Endometrium (tissue), 2 donors: Measurements from ENCODE around the gene SLC22A24.
"Not testable (repeated sequence)": the region's sequence is repeated elsewhere in the genome, so short reads cannot be mapped to it uniquely, and the experiment has no call there.

Experiments
- FAIRE-seq: peaks from 2 replicates; lab custom pipeline; 2012; peaks lifted over from hg19 to GRCh38; lab: Jason Lieb, UNC
- donor health status: control.
- donor health status: control.

Gene SLC22A24, protein sequence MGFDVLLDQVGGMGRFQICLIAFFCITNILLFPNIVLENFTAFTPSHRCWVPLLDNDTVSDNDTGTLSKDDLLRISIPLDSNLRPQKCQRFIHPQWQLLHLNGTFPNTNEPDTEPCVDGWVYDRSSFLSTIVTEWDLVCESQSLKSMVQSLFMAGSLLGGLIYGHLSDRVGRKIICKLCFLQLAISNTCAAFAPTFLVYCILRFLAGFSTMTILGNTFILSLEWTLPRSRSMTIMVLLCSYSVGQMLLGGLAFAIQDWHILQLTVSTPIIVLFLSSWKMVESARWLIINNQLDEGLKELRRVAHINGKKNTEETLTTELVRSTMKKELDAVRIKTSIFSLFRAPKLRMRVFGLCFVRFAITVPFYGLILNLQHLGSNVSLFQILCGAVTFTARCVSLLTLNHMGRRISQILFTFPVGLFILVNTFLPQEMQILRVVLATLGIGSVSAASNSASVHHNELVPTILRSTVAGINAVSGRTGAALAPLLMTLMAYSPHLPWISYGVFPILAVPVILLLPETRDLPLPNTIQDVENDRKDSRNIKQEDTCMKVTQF

DNA sequence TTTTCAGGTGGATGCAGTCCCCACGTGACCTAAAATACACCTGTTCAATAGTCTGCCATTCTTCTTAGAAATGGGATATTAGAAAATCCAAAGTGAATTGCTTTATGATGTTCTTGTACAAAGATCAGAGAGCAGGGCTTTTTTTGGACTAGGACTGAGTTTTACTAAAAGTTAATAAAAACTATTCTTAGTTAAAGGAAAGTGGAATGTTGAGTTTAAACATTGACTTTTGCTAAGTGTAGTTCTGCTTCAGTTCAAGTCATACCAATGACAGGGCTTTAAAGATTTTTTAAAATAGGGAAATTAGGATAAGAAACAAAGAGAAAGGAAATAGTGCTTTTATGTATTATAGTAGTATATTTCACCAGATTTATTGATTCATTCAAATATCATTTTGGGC, at the start of gene SLC22A24:
TSS of gene SLC22A24 (minus strand) at position 101 of the 400 bp plus-strand sequence. CDS start 442 bp downstream, outside the sequence.
- no peak for FAIRE-seq

DNA sequence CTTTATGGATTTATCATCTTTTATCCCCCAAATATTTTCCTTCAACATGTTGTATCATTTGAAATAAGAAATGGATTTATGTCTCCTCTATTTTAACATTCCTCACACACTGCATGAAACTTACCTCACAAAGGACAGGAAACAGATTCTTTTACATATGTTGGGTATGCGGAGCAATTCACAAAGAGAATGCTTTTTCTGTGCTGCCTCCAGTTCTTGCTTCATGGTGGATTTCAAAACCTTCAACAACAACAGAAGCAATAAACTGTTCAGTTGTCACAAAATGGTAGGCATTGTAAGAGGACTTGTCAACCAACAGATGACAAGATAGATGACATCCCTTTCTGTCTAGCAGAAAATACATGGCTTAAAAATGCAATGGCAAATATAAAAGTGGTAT, 36.5 kb upstream of the SLC22A24 start:
- FAIRE-seq: no peak

DNA sequence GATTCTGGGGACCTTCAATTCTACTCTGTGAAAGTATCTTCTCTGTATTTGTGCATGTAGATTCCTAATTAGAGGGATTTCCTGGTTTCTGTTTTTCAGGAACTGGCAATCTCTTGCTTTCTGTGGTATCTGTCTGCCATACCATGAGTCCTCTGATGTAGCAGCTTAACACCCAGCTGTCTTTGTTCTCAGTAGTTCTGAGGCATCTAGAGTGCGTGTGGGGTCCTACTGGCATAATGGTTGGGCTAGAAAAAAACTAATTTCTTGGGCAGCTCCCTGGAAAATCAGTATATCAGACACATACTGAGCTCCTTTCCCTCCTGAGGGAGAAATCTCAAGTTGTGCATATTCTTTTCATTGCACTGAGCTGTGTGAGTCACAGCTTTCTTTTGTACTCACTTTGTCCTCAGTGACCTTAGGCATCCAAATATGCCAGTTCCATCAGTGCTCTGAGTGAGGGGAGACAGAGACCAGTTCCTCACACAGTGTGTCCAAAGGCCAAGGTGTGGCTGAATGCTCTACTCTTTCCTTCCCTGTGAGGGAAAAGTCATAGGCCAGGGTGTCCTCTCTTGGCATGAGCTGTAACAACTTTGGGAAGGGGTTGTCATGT, 35.5 kb upstream of the SLC22A24 start:
- no peak for FAIRE-seq

DNA sequence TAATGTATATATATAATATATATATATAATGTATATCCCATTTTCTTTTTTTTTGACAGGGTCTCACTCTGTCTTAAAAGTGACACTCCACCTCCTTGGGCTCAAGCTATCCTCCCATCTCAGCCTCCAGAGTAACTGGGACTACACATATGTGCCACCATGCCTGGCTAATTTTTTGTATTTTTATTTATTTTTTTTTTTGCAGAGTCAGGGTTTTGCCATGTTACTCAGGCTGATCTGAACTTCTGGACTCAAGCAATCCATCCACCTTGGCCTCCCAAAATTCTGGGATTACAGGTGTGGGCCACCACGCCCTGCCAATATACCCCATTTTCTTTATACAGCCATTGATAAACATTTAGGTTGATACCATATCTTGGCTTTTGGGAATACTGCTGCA, 33.9 kb upstream of the SLC22A24 start:
- no peak for FAIRE-seq

DNA sequence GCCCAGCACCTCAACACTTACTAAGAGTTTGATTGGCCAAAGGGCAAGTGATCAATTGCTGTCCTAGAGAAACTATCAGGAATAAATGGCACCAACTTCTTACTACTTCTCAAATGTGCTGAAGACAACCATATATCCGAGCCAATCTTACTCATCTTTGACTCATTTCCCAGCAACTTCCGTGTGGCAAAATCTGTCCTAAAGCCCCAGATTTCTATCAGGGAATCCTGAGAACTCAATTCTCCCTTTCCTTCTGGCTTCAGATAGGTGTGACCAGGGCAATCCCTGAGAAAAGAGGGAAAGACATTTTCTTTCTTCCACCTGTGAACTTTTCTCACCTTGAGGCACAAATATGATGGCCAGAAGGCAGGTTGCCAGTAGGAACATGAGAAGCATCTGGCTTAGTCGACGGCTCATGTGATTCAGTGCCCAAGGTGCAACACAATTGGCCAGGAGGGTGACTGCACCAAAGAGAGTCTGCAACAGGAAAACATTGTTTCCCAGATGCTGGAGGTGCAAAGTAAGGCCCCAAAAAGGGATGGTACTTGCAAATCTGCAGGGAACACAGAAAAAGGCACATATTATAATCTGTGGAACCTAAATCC, 21.8 kb upstream of the SLC22A24 start:
- FAIRE-seq: no peak

DNA sequence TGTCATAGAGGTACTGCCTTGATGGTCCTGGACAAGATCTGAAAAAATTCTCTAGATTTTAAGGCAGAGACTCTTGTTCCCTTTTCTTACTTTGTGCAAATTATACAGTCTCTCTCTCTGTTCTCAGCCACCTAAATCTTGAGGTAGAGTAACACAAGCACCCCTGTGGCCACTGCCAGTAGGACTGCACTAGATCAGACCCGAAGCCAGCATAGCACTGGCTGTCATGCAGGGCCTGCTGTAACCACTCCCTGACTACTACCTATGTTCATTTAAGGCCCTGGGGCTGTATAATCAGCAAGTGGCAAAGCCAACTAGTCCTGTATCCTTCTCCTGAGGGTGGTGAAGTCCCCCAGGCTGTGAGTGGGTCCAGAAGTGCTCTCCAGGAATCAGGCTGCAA, 11.8 kb upstream of the SLC22A24 start:
- no peak for FAIRE-seq

DNA sequence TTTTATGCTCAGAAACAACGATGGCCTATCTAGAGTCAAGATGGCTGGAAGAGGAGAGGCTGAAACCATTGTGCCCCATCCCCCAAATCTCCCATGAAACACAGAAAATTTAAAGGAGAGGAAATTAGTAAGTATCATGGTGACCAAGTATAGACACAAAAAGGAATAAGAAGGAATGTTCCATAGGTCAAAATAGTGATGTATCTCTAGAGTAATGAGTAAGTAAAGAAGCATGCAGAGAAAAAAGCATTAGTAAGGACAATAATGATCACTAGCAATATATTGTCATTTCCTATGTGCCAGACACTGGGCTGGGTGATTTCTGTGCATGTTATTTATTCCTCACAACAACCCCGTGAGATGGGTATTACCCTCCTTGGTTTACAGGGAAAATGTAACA, 2.6 kb upstream of the SLC22A24 start:
- no peak for FAIRE-seq

DNA sequence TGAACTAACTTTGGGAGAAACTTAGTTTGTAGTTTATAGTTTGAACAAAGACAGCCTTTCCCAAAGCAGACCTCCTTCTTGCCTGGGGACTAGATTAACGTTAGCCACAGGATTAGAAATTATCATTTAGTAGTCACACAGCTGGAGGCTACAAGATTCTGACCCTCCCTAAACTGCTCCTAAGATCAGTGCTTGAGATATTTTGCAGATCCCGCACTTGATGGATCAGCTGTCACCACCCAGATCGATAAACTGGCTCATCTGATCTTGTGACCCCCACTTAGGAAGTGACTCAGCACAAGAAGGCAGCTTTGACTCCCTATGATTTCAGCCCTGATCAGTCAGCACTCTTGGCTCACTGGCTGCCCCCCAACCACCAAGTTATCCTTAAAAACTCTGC, 1.6 kb downstream of the SLC22A24 start:
- FAIRE-seq: no peak

DNA sequence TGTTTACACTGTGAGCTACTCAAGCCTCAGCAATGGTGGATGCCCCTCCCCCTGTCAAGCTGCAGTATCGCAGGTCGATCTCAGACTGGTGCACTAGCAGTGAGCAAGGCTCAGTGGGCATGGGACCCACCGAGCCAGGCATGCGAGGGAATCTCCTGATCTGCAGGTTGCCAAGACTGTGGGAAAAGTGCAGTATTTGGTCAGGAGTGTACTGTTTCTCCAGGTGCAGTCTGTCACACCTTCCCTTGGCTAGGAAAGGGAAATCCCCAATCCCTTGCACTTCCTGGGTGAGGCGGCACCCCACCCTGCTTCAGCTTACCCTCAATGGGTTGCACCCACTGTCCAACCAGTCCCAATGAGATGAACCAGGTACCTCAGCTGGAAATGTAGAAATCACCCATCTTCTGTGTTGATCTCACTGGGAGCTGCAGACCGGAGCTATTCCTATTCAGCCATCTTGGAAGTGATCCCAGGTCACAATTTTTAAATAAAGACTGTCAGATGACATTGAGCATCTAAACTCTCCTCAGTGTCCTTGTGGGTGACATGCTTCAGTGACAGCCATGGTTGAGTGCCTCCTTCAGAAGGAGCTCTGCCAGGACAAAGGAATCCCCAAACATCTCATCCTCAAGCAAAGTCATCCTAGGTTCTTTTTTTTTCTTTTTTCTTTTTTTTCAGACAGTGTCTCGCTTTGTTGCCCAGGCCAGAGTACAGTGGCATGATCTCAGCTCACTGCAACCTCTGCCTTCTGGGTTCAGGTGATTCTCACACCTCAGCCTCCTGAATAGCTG, 10.8 kb downstream of the SLC22A24 start:
- no peak for FAIRE-seq

DNA sequence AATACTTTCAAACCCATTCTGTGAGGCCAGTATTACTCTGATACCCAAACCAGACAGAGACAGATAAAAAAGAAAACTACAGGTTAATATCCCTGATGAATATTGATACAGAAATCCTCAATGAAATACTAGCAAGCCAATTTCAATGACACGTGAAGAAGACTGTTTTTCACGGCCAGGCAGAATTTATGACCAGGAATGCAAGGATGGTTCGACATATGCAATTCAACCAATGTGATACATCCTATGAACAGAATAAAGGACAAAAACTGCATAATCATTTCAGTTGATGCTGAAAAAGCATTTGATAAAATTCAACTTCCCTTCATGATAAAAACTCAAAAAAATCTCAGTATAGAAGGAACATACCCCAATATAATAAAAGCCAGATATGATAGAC, 44.5 kb downstream of the SLC22A24 start:
- no peak for FAIRE-seq

DNA sequence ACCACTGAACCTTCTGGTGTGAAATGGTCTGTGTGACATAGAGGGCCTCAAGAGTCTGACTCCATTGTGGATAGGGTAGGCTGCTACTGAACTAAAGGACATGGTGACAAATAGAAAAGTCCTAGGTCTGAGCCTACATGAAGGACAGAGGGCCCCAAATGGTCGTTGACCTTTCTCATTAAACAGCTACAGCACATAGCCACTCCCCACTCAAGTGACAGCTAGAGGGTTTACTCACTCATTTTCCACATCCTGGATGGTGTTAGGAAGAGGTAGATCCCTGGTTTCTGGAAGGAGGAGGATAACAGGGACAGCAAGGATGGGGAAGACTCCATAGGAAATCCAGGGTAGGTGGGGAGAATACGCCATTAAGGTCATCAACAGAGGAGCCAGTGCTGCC, 63.3 kb downstream of the SLC22A24 start:
- no peak for FAIRE-seq

DNA sequence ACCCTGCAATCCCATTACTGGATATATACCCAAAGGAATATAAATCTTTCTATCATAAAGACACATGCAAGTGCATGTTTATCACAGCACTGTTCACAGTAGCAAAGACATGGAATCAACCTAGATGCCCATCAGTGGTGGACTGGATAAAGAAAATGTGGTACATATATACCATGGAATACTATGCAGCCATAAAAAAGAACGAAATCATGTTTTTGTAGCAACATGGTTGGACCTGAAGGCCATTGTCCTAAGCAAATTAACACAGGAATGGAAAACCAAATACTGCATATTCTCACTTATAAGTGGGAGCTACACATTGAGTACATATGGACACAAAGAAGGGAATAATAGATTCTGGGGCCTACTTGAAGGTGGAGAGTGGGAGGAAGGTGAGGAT, 97.8 kb downstream of the SLC22A24 start:
- FAIRE-seq: not testable (repeated sequence)

DNA sequence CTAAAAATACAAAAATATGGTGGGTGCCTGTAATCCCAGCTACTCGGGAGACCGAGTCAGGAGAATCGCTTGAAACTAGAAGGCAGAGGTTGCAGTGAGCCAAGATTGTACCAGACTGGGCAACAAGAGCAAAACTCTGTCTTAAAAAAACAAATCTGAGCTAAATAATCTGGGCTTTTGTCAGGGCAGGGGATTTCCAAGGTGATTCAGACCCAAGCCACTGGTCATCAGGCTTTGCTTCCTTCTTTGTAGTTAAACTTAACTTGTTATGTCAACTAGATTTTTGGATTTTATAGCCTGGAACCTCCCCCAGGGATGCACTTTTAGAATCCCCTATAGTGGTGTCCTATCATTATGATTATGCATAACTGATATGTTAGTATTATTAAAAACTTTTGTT, 101.4 kb downstream of the SLC22A24 start:
- no peak for FAIRE-seq

DNA sequence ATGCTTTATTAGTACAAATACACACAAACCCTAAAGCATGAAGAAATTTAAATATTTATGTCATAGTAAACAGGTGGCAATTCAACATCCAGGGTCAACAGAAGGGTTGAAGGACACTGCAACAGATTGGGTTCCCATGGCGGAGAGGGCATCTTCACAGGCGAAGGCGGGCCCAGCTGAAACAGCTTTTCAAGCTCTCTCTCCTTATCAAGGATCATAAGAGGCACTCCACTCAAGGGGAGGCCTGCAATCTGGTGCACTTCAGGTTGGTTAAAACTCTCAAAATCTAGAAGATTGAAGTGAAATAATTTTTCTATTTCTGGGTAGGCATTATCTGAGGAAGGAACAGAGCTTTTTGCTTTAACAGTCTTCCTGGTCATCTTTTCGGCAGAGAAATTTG, 111.6 kb downstream of the SLC22A24 start:
- FAIRE-seq: no peak
